ENCODE results near the gene CXXC5. TPM values are rescaled to one million over a fixed set of nuclear protein-coding genes. Genes with fewer than 3 reads are reported as not detected.
A peak's percentile ranks its signal among the peaks of the same experiment; 100 is the strongest.

Gene CXXC5
- total RNA-seq, 1 donor from 2014 or later, result 151 TPM

DNA sequence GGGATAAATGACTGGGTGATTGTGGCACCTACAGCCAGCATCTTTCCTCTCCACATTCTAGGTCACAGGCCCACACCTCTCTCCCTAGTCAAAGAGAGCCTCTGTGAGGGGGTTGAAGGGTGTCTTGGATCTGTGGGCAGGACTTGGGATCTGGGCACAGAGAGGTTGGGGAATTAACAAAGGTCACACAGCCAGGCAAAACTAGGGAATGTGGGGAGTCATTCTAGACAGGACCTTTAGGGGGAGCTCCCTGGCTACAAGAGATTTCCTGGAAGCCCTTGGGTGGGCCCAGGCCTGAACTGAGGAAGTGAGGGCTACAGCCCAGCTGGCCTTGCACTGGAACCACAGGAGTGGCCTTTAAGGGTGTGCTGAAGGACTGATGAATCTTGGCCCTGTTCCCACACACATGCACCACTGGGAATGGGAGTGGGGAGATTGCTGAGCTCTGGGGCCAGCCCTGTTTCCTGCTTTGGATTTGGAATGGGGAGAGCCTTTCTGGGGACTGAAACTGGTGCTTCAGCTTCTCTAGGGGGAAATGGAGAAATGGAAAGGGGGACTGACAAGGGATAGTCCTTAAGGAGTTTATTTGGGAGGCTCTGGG lies 12.4 kb upstream of the CXXC5 start:
- DNase-seq (ENCODE audit: low read depth) (peak; percentile 92), FAIRE-seq (no peak)
- peaks cover 3% of the 10 kb centered on the region for H3K36me3 Mint-ChIP-seq (ENCODE audit: low read depth, unreplicated experiment)
- H3K4me1 Mint-ChIP-seq (ENCODE audit: low read depth, unreplicated experiment), result peaks cover 46% of the 10 kb centered on the region
- H3K9me3 Mint-ChIP-seq (ENCODE audit: unreplicated experiment), result no peaks in the 10 kb centered on the region
- no peaks in the 10 kb centered on the region for H3K27me3 Mint-ChIP-seq (ENCODE audit: low read depth, unreplicated experiment)
- H3K79me2 ChIP-seq (ENCODE audit: insufficient read depth, low read length), result peaks cover 2% of the 10 kb centered on the region
- peak overlapping the region; percentile 93 for H3K27ac Mint-ChIP-seq (ENCODE audit: unreplicated experiment)
- peaks cover 39% of the 10 kb centered on the region for H3K4me1 ChIP-seq (ENCODE audit: insufficient read depth, low read length)
- no peak overlapping the region for H3K9ac ChIP-seq (ENCODE audit: low read length)
- peak overlapping the region; percentile 82 for H3K4me2 ChIP-seq (ENCODE audit: low read length)
- peak overlapping the region; percentile 16 for H3K27ac ChIP-seq (ENCODE audit: low read depth, low read length)
- no peak overlapping the region for H3K4me3 ChIP-seq (ENCODE audit: insufficient read depth, low read depth, low read length)
- no peaks in the 10 kb centered on the region for H3K9me3 ChIP-seq (ENCODE audit: insufficient read depth, low read depth, low read length)
- no peaks in the 10 kb centered on the region for H3K36me3 ChIP-seq (ENCODE audit: insufficient read depth, low read length)
- H3K27me3 ChIP-seq (ENCODE audit: insufficient read depth, low read length), result no peaks in the 10 kb centered on the region
- H2AFZ ChIP-seq (ENCODE audit: low read depth, low read length), result no peak overlapping the region
- H4K20me1 ChIP-seq (ENCODE audit: insufficient read depth, low read length), result peaks cover 6% of the 10 kb centered on the region
- TF ChIP-seq, protein P1, sequence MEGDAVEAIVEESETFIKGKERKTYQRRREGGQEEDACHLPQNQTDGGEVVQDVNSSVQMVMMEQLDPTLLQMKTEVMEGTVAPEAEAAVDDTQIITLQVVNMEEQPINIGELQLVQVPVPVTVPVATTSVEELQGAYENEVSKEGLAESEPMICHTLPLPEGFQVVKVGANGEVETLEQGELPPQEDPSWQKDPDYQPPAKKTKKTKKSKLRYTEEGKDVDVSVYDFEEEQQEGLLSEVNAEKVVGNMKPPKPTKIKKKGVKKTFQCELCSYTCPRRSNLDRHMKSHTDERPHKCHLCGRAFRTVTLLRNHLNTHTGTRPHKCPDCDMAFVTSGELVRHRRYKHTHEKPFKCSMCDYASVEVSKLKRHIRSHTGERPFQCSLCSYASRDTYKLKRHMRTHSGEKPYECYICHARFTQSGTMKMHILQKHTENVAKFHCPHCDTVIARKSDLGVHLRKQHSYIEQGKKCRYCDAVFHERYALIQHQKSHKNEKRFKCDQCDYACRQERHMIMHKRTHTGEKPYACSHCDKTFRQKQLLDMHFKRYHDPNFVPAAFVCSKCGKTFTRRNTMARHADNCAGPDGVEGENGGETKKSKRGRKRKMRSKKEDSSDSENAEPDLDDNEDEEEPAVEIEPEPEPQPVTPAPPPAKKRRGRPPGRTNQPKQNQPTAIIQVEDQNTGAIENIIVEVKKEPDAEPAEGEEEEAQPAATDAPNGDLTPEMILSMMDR (IDR thresholded peaks at IDR 0.05; ENCODE audit: insufficient read depth, low read depth, low read length), result peak; percentile 56
- no peak for TF ChIP-seq EZH2 (IDR thresholded peaks at IDR 0.05; ENCODE audit: insufficient read depth, low read length)
- peak overlapping the region; percentile 75 for H3K4me3 Mint-ChIP-seq (ENCODE audit: unreplicated experiment)

DNA sequence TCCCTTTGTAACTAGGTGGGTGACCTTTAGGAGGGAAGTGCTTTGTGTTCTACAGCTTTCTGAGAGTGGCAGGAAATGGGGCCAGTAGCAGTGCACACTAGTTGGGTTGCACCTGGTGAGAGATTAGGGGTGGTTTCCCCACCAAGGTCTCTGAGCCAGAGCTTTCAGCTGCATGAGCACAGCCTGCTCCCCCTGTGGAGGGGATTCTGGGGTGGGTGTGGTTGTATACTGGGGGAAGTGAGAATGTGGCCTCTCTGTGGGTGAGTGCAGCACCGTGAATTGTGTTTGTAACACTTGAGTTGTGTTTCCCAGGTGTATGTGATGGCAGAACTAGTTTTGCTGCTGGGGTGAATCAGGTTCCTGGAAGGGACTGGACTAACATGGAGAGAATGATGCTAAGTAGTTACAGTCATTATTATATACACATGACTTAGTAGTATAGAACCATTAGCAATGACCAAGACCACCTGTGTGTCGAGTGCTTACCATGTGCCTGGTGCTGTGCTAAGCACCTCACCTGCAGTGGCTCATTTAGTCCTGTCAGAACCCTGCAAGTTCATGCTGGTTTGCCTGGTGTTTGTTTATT lies 11.8 kb upstream of the CXXC5 start:
- peak overlapping the region; percentile 82 for H3K4me2 ChIP-seq (ENCODE audit: low read length)
- no peak overlapping the region for H3K27ac ChIP-seq (ENCODE audit: low read depth, low read length)
- Mint-ChIP-seq H3K27ac (ENCODE audit: unreplicated experiment) (peak overlapping the region; percentile 93), H3K4me3 (ENCODE audit: unreplicated experiment) (peak overlapping the region; percentile 75), H3K4me1 (ENCODE audit: low read depth, unreplicated experiment) (peaks cover 45% of the 10 kb centered on the region), H3K36me3 (ENCODE audit: low read depth, unreplicated experiment) (peaks cover 3% of the 10 kb centered on the region), H3K9me3 (ENCODE audit: unreplicated experiment) (no peaks in the 10 kb centered on the region), H3K27me3 (ENCODE audit: low read depth, unreplicated experiment) (no peaks in the 10 kb centered on the region)
- H3K9ac ChIP-seq (ENCODE audit: low read length), result peak overlapping the region; percentile 79
- H3K27me3 ChIP-seq (ENCODE audit: insufficient read depth, low read length), result no peaks in the 10 kb centered on the region
- H3K4me1 ChIP-seq (ENCODE audit: insufficient read depth, low read length), result peaks cover 39% of the 10 kb centered on the region
- H3K4me3 ChIP-seq (ENCODE audit: insufficient read depth, low read depth, low read length), result no peak overlapping the region
- no peak for FAIRE-seq
- H2AFZ ChIP-seq (ENCODE audit: low read depth, low read length), result no peak overlapping the region
- H3K36me3 ChIP-seq (ENCODE audit: insufficient read depth, low read length), result no peaks in the 10 kb centered on the region
- peaks cover 2% of the 10 kb centered on the region for H3K79me2 ChIP-seq (ENCODE audit: insufficient read depth, low read length)
- no peak for DNase-seq (ENCODE audit: low read depth)
- H3K9me3 ChIP-seq (ENCODE audit: insufficient read depth, low read depth, low read length), result no peaks in the 10 kb centered on the region
- no peak for TF ChIP-seq EZH2 (IDR thresholded peaks at IDR 0.05; ENCODE audit: insufficient read depth, low read length)
- TF ChIP-seq, protein P1 (IDR thresholded peaks at IDR 0.05; ENCODE audit: insufficient read depth, low read depth, low read length), result no peak
- H4K20me1 ChIP-seq (ENCODE audit: insufficient read depth, low read length), result peaks cover 6% of the 10 kb centered on the region

DNA sequence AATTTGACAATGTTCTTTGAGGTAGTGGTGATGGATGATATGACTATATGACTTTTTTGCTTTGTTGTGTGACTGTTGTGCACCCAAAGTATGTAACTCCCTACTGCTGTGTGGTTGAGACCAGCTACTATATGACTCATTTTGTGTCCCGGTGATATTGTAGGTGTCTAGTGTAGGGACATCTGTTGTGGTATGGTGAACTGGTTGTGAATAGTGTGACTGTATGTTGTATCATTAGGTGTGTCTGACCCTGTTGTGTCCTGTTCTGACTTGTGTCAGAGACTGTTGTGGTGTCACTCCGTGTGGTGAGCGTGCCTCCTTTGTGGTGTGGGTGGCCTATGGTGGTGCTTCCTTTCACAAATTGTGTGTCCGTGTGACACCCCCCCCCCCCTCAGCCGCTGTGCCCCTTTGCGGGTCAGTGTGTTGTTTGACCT lies 11.2 kb upstream of the CXXC5 start:
- peaks cover 52% of the 10 kb centered on the region for H3K4me1 Mint-ChIP-seq (ENCODE audit: low read depth, unreplicated experiment)
- Histone ChIP-seq H3K36me3 (ENCODE audit: insufficient read depth, low read length) (no peaks in the 10 kb centered on the region), H2AFZ (ENCODE audit: low read depth, low read length) (peak overlapping the region; percentile 38), H3K4me2 (ENCODE audit: low read length) (peak overlapping the region; percentile 82), H3K79me2 (ENCODE audit: insufficient read depth, low read length) (peaks cover 2% of the 10 kb centered on the region), H3K9ac (ENCODE audit: low read length) (peak overlapping the region; percentile 79), H4K20me1 (ENCODE audit: insufficient read depth, low read length) (peaks cover 6% of the 10 kb centered on the region), H3K27me3 (ENCODE audit: insufficient read depth, low read length) (no peaks in the 10 kb centered on the region), H3K9me3 (ENCODE audit: insufficient read depth, low read depth, low read length) (no peaks in the 10 kb centered on the region), H3K27ac (ENCODE audit: low read depth, low read length) (no peak overlapping the region), H3K4me1 (ENCODE audit: insufficient read depth, low read length) (peaks cover 39% of the 10 kb centered on the region), H3K4me3 (ENCODE audit: insufficient read depth, low read depth, low read length) (peak overlapping the region; percentile 41)
- peak overlapping the region; percentile 66 for H3K4me3 Mint-ChIP-seq (ENCODE audit: unreplicated experiment)
- peak; percentile 71 for DNase-seq (ENCODE audit: low read depth)
- peak overlapping the region; percentile 93 for H3K27ac Mint-ChIP-seq (ENCODE audit: unreplicated experiment)
- peaks cover 3% of the 10 kb centered on the region for H3K36me3 Mint-ChIP-seq (ENCODE audit: low read depth, unreplicated experiment)
- H3K27me3 Mint-ChIP-seq (ENCODE audit: low read depth, unreplicated experiment), result no peaks in the 10 kb centered on the region
- no peaks in the 10 kb centered on the region for H3K9me3 Mint-ChIP-seq (ENCODE audit: unreplicated experiment)
- FAIRE-seq, result no peak
- TF ChIP-seq, protein P1 (IDR thresholded peaks at IDR 0.05; ENCODE audit: insufficient read depth, low read depth, low read length), result no peak
- TF ChIP-seq EZH2 (IDR thresholded peaks at IDR 0.05; ENCODE audit: insufficient read depth, low read length), result no peak
